WERI-Rb-1 (cell line): Measurements from ENCODE around the gene HIRA.
"Not testable (repeated sequence)": the region's sequence is repeated elsewhere in the genome, so short reads cannot be mapped to it uniquely, and the experiment has no call there.

ENCODE experiments used
- DNase-seq: peaks from one replicate; pipeline ENCODE4 v3.0.0-alpha.2; 2020
- H3K27ac ChIP-seq: fragments of 250-450 bp; sonication (Bioruptor Pico); 2 replicates; pipeline ENCODE4 v1.5.1; 2020; ENCODE audit warnings: mild to moderate bottlenecking, moderate library complexity
- H3K27me3 ChIP-seq: fragments of 250-450 bp; sonication (Bioruptor Pico); 2 replicates; pipeline ENCODE4 v1.5.1; 2021; ENCODE audit warnings: mild to moderate bottlenecking, low read depth, moderate library complexity; ENCODE audit not compliant: insufficient read depth, severe bottlenecking
- H3K36me3 ChIP-seq: fragments of 250-450 bp; sonication (Bioruptor Pico); 2 replicates; pipeline ENCODE4 v1.5.1; 2020; ENCODE audit warnings: mild to moderate bottlenecking, moderate library complexity
- H3K4me3 ChIP-seq: 2 replicates; pipeline ENCODE4 v1.5.1; 2011; ENCODE audit warnings: low read depth, mild to moderate bottlenecking, control low read depth, low read length
- H3K9me3 ChIP-seq: fragments of 250-450 bp; sonication (Bioruptor Pico); 2 replicates; pipeline ENCODE4 v1.5.1; 2021; ENCODE audit warnings: mild to moderate bottlenecking, moderate library complexity; ENCODE audit not compliant: severe bottlenecking
- TF ChIP-seq, protein P1 (sequence below): IDR thresholded peaks from 2 replicates; pipeline ENCODE4 v1.5.1; 2011; ENCODE audit warnings: low read depth, mild to moderate bottlenecking, control low read depth, inconsistent platforms, low read length

Gene HIRA

DNA sequence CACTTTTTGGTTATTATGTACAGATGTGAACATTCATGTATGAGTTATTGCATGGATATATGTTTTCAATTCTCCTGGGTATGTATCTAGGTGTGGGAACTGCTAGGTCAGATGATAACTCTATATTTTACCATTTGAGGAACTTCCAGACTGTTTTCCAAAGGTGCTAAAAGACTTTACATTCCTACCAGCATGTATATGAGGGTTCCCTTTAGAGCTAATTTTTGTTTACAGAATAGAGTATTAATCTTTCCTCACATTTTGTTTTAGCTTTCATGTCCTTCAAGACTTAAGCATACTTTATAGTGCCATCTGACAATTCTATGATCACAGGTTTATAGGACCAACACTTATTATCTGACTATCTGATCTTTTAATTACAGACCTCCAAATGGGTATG is 59.6 kb downstream of the HIRA start:
- Histone ChIP-seq H3K27ac (no peak overlapping the region), H3K36me3 (peaks cover 83% of the 10 kb centered on the region), H3K27me3 (no peaks in the 10 kb centered on the region), H3K4me3 (no peak overlapping the region), H3K9me3 (no peaks in the 10 kb centered on the region)
- no peak for DNase-seq
- TF ChIP-seq, protein P1, sequence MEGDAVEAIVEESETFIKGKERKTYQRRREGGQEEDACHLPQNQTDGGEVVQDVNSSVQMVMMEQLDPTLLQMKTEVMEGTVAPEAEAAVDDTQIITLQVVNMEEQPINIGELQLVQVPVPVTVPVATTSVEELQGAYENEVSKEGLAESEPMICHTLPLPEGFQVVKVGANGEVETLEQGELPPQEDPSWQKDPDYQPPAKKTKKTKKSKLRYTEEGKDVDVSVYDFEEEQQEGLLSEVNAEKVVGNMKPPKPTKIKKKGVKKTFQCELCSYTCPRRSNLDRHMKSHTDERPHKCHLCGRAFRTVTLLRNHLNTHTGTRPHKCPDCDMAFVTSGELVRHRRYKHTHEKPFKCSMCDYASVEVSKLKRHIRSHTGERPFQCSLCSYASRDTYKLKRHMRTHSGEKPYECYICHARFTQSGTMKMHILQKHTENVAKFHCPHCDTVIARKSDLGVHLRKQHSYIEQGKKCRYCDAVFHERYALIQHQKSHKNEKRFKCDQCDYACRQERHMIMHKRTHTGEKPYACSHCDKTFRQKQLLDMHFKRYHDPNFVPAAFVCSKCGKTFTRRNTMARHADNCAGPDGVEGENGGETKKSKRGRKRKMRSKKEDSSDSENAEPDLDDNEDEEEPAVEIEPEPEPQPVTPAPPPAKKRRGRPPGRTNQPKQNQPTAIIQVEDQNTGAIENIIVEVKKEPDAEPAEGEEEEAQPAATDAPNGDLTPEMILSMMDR = no peak

DNA sequence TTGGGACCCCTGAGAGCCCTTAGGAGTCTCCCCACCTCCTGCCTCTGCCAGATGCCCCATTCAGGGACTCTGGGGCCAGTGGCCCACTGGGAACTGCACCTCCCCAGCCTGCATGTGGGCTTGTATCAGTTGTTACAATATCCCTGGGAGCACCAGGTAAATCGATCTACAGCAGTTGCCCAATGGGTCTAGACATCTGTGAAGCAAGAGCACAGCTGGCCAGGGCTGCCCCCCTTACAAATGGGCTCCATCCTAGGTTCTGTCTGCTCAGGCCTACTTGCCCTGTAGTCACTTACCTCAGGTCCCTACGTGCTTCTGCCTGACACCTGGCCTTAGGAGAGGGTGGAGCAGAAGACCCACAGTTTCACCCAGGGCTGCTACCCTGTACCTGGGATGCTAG is 62.7 kb downstream of the HIRA start:
- Histone ChIP-seq H3K27me3 (no peaks in the 10 kb centered on the region), H3K36me3 (peaks cover 65% of the 10 kb centered on the region), H3K27ac (no peak overlapping the region), H3K9me3 (no peaks in the 10 kb centered on the region), H3K4me3 (no peak overlapping the region)
- TF ChIP-seq, protein P1 = no peak
- no peak for DNase-seq

DNA sequence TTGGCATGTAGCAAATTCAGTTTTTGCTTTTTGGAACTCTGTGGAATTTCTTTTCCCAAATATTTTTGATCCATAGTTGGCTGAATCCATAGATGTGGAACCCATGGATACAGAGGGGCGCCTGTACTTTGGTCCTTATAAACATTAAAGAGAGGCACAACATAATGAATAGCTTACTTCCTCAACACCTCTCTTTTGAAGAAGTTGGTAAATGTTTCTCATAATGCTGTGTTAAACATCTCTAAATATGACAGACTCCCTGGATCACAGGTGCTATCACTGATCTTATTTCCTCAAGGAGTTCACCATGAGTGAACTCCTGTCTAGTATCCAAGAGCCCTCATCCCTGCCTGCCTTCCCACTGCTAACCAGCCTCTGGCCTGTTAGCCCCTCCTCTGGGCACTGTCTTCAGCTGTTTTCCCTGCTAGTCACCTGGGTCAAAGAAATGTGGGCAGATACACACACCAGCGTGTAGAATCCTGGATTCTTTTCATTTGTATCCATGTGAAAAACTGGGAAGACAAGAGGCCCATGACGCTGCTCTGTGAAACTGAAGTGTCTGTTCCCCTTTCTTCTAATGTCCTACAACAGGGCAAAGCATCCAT is 63.7 kb downstream of the HIRA start:
- no peak overlapping the region for H3K27ac ChIP-seq
- H3K36me3 ChIP-seq = peaks cover 62% of the 10 kb centered on the region
- DNase-seq = no peak
- TF ChIP-seq, protein P1 = no peak
- no peak overlapping the region for H3K4me3 ChIP-seq
- no peaks in the 10 kb centered on the region for H3K27me3 ChIP-seq
- no peaks in the 10 kb centered on the region for H3K9me3 ChIP-seq

DNA sequence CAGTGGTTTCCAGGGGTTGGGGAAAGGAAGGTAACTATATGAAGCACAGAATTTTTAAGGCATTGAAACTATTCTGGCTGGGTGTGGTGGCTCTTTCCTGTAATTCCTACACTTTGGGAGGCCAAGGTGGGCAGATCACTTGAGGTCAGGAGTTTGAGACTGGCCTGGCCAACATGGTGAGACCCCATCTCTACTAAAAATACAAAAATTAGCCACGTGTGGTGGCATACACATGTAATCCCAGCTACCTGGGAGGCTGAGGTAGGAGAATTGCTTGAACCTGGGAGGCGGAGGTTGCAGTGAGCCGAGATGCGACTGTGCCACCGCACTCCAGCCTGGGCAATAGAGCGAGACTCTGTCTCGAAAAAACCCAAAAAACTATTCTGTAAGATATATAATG is 68.0 kb downstream of the HIRA start:
- not testable (repeated sequence) for H3K9me3 ChIP-seq, DNase-seq, H3K27ac ChIP-seq, H3K27me3 ChIP-seq, H3K4me3 ChIP-seq
- peaks cover 64% of the 10 kb centered on the region for H3K36me3 ChIP-seq

DNA sequence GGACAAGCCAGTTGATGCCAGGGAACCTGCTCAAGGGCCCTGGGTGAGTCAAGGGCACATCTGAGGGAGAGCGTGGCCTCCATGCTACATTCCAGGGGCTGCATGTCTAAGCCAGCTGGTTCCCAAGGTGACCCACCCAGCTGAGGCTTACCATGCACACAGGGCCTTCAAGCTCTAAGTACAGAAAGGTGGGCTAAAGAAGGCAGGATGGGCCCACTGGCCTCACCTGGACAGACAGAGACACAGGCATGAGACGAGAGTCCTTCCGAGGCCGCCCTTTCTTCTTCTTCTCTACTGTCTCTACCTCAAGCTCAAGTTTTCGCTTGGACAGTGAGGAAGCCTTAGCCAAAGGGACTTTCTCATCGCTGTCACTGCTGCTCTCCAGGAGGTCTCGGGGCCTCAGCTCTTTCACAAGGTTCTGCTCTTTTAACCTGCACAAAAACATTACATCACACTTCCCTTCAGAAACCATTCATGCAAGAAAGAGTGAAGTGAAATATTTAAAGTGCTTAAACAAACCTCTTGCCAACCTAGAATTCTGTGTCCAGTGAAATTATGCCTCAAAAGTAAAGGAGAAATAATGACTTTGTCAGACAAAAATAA is 69.9 kb downstream of the HIRA start:
- no peak overlapping the region for H3K27ac ChIP-seq
- H3K36me3 ChIP-seq = peaks cover 68% of the 10 kb centered on the region
- DNase-seq = no peak
- no peaks in the 10 kb centered on the region for H3K9me3 ChIP-seq
- no peaks in the 10 kb centered on the region for H3K27me3 ChIP-seq
- TF ChIP-seq, protein P1 = no peak
- H3K4me3 ChIP-seq = no peak overlapping the region

DNA sequence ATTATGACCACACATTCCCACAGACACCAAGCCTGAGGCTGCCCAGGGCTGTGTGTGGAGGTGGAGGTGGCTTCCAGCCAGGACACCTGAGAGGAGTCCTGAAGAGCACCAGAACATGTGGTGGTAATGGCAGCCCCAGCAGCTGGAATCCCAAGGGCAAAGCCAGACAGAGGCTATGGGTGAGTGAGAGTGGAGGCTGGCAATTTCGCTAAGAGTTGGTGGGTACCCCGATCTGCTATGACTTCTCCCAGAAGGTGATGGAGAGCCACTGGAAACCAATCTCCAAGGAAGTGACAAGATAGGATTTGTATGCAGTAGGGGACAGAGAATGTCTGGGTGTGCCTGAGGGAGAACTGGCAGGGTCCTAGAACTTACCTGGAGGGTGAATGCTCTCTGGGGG is 70.7 kb downstream of the HIRA start:
- no peaks in the 10 kb centered on the region for H3K27me3 ChIP-seq
- no peak overlapping the region for H3K4me3 ChIP-seq
- no peak for DNase-seq
- H3K36me3 ChIP-seq = peaks cover 71% of the 10 kb centered on the region
- H3K27ac ChIP-seq = no peak overlapping the region
- TF ChIP-seq, protein P1 = no peak
- H3K9me3 ChIP-seq = no peaks in the 10 kb centered on the region
